Epithelial cell of esophagus (primary cell): ENCODE results near the gene ARID1A.

Experiments used
- DNase-seq: peaks from one replicate; pipeline ENCODE4 v3.0.0; 2010; ENCODE audit warnings: low read depth
- H3K4me3 ChIP-seq: 2 replicates; pipeline ENCODE4 v1.5.1; 2011; ENCODE audit warnings: mild to moderate bottlenecking, low read length, control low read depth
- CTCF ChIP-seq: IDR thresholded peaks from 2 replicates; pipeline ENCODE4 v1.5.1; 2011; ENCODE audit warnings: low read depth, mild to moderate bottlenecking, low read length, control low read depth, inconsistent platforms; ENCODE audit not compliant: insufficient read depth; ENCODE audit errors: missing control alignments

Gene ARID1A

GRCh38 chr1:26788836-26789611 is 93.2 kb downstream of the ARID1A start:
- peak; percentile 90 for DNase-seq
- peak; percentile 97 for TF ChIP-seq CTCF
- H3K4me3 ChIP-seq = peak overlapping the region; percentile 92

GRCh38 chr1:26789612-26789865 is 93.7 kb downstream of the ARID1A start:
- no peak for TF ChIP-seq CTCF
- H3K4me3 ChIP-seq = no peak overlapping the region
- DNase-seq = no peak

- no peak for TF ChIP-seq CTCF
- DNase-seq = no peak
- H3K4me3 ChIP-seq = no peak overlapping the region
These were observed 94.1 kb downstream of the ARID1A start for GRCh38 chr1:26789931-26790330.

GRCh38 chr1:26790551-26790953 is 94.7 kb downstream of the ARID1A start:
- TF ChIP-seq CTCF = no peak
- no peak overlapping the region for H3K4me3 ChIP-seq
- no peak for DNase-seq

- no peak overlapping the region for H3K4me3 ChIP-seq
- DNase-seq = no peak
- TF ChIP-seq CTCF = no peak
These were observed 95.3 kb downstream of the ARID1A start for GRCh38 chr1:26791148-26791547.

GRCh38 chr1:26791626-26792025 is 95.8 kb downstream of the ARID1A start:
- no peak overlapping the region for H3K4me3 ChIP-seq
- DNase-seq = no peak
- TF ChIP-seq CTCF = no peak

- no peak overlapping the region for H3K4me3 ChIP-seq
- no peak for DNase-seq
- TF ChIP-seq CTCF = no peak
These were observed 97.1 kb downstream of the ARID1A start for GRCh38 chr1:26792924-26793323.
